ENCODE data around the gene SENP5. TPM values are rescaled to one million over a fixed set of nuclear protein-coding genes. Genes with fewer than 3 reads are reported as not detected.

SENP5 gene
- total and polyA plus RNA-seq, 7 donors = 4.2 to 54.6 (median 41.5) TPM

- Histone ChIP-seq H3K4me1 (peaks cover 0 to 21% (median 13%) of the 10 kb centered on the region in 4 donors), H3K9me3 (no peaks in the 10 kb centered on the region), H3K4me3 (no peak overlapping the region), H3K27me3 (no peaks in the 10 kb centered on the region), H3K36me3 (peaks cover 0 to 8% (median 0%) of the 10 kb centered on the region in 4 donors), H3K27ac (no peak overlapping the region)
- intact Hi-C loops (cut with DNase I) = no loop called here
- 89 to 93% methylated on average over 2 of the region's 2 CpGs for WGBS, 2 donors
- no peak for DNase-seq
- no peak for TF ChIP-seq POLR2AphosphoS5 (IDR thresholded peaks at IDR 0.05)
- no peak for TF ChIP-seq POLR2A (IDR thresholded peaks at IDR 0.05)
- TF ChIP-seq EP300 (IDR thresholded peaks at IDR 0.05) = no peak
- TF ChIP-seq CTCF (IDR thresholded peaks at IDR 0.05) = no peak
Observed at GRCh38 chr3:196875258-196875657, 7.5 kb downstream of the SENP5 start.

DNA sequence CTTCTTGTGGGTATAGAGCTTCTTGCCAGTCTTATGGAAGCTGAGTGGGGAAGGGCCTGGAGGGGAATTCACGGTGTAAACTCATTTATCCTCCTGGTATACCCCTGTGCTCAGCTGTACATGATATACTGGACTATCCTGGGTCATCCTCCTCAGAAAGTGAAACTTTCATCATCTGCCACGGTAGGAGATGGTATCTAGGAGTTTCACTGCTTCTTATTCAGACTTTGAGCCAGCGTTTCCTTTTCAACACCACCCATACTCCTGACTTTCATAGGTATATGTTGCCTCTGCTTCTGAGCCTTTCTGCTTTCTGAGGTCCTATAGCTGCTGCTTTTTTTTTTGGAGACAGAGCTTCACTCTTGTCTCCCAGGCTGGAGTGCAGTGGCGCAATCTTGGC lies 15.6 kb downstream of the SENP5 start:
- WGBS, 2 donors = 81 to 86% methylated on average over 4 of the region's 4 CpGs
- H3K27me3 ChIP-seq = no peaks in the 10 kb centered on the region
- H3K4me3 ChIP-seq = no peak overlapping the region

GRCh38 chr3:196886144-196886543 lies 18.4 kb downstream of the SENP5 start:
- Histone ChIP-seq H3K36me3 (peaks cover 0 to 42% (median 9%) of the 10 kb centered on the region in 4 donors), H3K27me3 (no peaks in the 10 kb centered on the region), H3K9me3 (no peaks in the 10 kb centered on the region), H3K4me3 (no peak overlapping the region), H3K4me1 (no peaks in the 10 kb centered on the region), H3K27ac (no peak overlapping the region)
- no peak for DNase-seq
- TF ChIP-seq EP300 (IDR thresholded peaks at IDR 0.05) = no peak
- TF ChIP-seq CTCF (IDR thresholded peaks at IDR 0.05) = no peak
- TF ChIP-seq POLR2A (IDR thresholded peaks at IDR 0.05) = no peak
- no peak for TF ChIP-seq POLR2AphosphoS5 (IDR thresholded peaks at IDR 0.05)
- intact Hi-C loops (cut with DNase I) = no loop called here
- WGBS, 2 donors = 62 to 68% methylated on average over 4 of the region's 4 CpGs

More for the DNA sequence above, 15.6 kb downstream of the SENP5 start:
- TF ChIP-seq CTCF (IDR thresholded peaks at IDR 0.05) (no peak), EP300 (IDR thresholded peaks at IDR 0.05) (no peak), POLR2AphosphoS5 (IDR thresholded peaks at IDR 0.05) (no peak), POLR2A (IDR thresholded peaks at IDR 0.05) (no peak)
- Histone ChIP-seq H3K9me3 (no peaks in the 10 kb centered on the region), H3K27ac (no peak overlapping the region), H3K4me1 (no peaks in the 10 kb centered on the region), H3K36me3 (peaks cover 0 to 34% (median 9%) of the 10 kb centered on the region in 4 donors)
- intact Hi-C loops (cut with DNase I) = no loop called here
- DNase-seq = no peak

DNA sequence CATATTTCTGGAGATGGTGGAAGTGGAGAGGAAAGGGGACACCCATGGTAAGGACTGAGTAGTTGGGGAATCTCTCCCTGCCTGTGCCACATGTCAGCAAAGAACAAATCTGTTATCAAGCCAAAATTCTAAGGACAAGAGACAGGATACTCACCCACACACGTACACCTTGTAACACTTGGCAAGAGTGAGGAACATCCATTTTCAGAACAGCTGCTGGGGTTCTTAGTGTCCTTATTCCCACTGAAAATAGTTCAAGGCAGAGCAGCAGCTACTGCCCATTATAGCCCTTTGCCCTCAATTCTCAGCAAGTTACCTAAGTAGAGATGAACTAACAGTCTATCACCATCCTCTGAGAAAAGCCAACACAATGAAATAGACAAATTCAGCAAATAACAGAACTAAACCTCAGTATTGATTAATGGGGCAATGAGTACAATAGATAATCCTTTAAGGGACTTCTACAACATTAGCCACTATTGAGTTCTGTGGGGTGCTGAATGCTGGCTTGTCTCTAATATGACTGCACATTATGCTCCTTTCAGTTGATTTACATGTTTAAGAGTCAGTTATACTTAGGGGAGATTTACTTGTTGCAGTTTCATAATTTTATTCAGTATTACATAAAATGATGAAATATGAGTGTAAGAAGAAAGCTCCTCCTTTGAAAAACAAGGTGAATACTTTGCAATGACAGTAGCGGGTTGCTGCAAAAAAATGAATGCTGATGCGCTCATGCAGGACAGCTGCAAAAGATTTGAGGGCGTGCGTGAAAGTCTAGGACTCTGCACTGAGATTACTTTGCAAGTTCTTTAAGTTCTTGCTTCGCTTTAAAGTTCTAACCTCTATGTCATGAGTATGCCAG lies 22.4 kb downstream of the SENP5 start:
- H3K27ac ChIP-seq = no peak overlapping the region
- 94 to 95% methylated on average over 6 of the region's 6 CpGs for WGBS, 2 donors
- DNase-seq = no peak
- no peaks in the 10 kb centered on the region for H3K27me3 ChIP-seq
- peaks cover 0 to 39% (median 9%) of the 10 kb centered on the region in 4 donors for H3K36me3 ChIP-seq
- intact Hi-C loops (cut with DNase I) = no loop called here
- H3K9me3 ChIP-seq = no peaks in the 10 kb centered on the region
- no peak overlapping the region for H3K4me3 ChIP-seq
- no peaks in the 10 kb centered on the region for H3K4me1 ChIP-seq
- TF ChIP-seq POLR2AphosphoS5 (IDR thresholded peaks at IDR 0.05) (no peak), EP300 (IDR thresholded peaks at IDR 0.05) (no peak), POLR2A (IDR thresholded peaks at IDR 0.05) (no peak), CTCF (IDR thresholded peaks at IDR 0.05) (no peak)
